Natural killer cell (primary cell): ENCODE measurements around the gene FANCG. TPM values are rescaled to one million over a fixed set of nuclear protein-coding genes. Genes with fewer than 3 reads are reported as not detected.

Experiments used
- ATAC-seq, 3 donors: fragments of 150-1000 bp in 2 of 3; fragments of 200-7000 bp in 1 of 3; cut with Tn5 transposase; 1 replicate in 1 of 3; 2 replicates in 2 of 3; pipeline ENCODE4 v1.10.0; 2021; ENCODE audit warnings: mild to moderate bottlenecking in 2 of 3, moderate library complexity in 2 of 3
- DNase-seq, 2 donors: peaks; one replicate each; pipeline versions ENCODE4 v3.0.0 to v3.0.0-alpha.2; 2013 to 2021; ENCODE audit warnings: mixed read lengths in 1 of 2
- H3K27ac ChIP-seq: one replicate; pipeline ENCODE4 v1.5.1; 2013; ENCODE audit warnings: mild to moderate bottlenecking, low read length
- H3K27me3 ChIP-seq: one replicate; pipeline ENCODE4 v1.6.1; 2013; ENCODE audit warnings: low read length; ENCODE audit not compliant: control insufficient read depth, insufficient read depth
- H3K36me3 ChIP-seq: one replicate; pipeline ENCODE4 v1.6.1; 2013; ENCODE audit warnings: low read length; ENCODE audit not compliant: control insufficient read depth, insufficient read depth
- H3K4me1 ChIP-seq: one replicate; pipeline ENCODE4 v1.6.1; 2013; ENCODE audit warnings: low read length; ENCODE audit not compliant: control insufficient read depth, insufficient read depth
- H3K4me3 ChIP-seq: one replicate; pipeline ENCODE4 v1.5.1; 2013; ENCODE audit warnings: low read length
- H3K9me3 ChIP-seq: one replicate; pipeline ENCODE4 v1.6.1; 2013; ENCODE audit warnings: low read length; ENCODE audit not compliant: control insufficient read depth, insufficient read depth
- H3K27ac Mint-ChIP-seq, 2 donors: one replicate each; pipeline ENCODE4 v1.8.0; 2022; ENCODE audit warnings: mild to moderate bottlenecking in 2 of 2, mixed read lengths in 2 of 2, moderate library complexity in 1 of 2
- H3K27me3 Mint-ChIP-seq, 2 donors: one replicate each; pipeline ENCODE4 v1.8.0; 2022; ENCODE audit warnings: low read depth in 2 of 2, mixed read lengths in 2 of 2
- H3K36me3 Mint-ChIP-seq: one replicate; pipeline ENCODE4 v1.8.0; 2022; ENCODE audit warnings: mixed read lengths
- H3K4me1 Mint-ChIP-seq, 2 donors: one replicate each; pipeline ENCODE4 v1.8.0; 2022; ENCODE audit warnings: mixed read lengths in 2 of 2
- H3K4me3 Mint-ChIP-seq: one replicate; pipeline ENCODE4 v1.8.0; 2022; ENCODE audit warnings: mild to moderate bottlenecking, moderate library complexity, mixed read lengths
- H3K9me3 Mint-ChIP-seq, 2 donors: one replicate each; pipeline ENCODE4 v1.8.0; 2022; ENCODE audit warnings: mixed read lengths in 2 of 2
- WGBS: methylation state at CpG from one replicate; pipeline ENCODE4 v1.1.7; 2013; ENCODE audit warnings: missing lambda C conversion rate; ENCODE audit not compliant: insufficient coverage; 5-methylcytosine and 5-hydroxymethylcytosine counted together
- intact Hi-C: fragments of 100-400 bp; cut with micrococcal nuclease; formaldehyde crosslinking; loops from one replicate; pipeline ENCODE4 v1.14.2; 2022
- total RNA-seq, 4 donors: library from RNA; stranded (reverse); fragments of 120-200 nt in 1 of 4; gene quantifications; one replicate each; pipeline versions ENCODE4 v1.2.3 to v1.2.4, GENCODE V29; 2013 to 2022
- TF ChIP-seq, protein P1 (sequence below): fragments of 200-600 bp; IDR thresholded peaks from one replicate; pipeline ENCODE4 v1.8.0; 2022; ENCODE audit warnings: antibody characterized with exemption

FANCG gene
- total RNA-seq, 3 donors from 2014 or later (not counting 1 experiment from before 2014, with no cell fraction given) = 33.9 to 38.9 (median 35.7) TPM

DNA sequence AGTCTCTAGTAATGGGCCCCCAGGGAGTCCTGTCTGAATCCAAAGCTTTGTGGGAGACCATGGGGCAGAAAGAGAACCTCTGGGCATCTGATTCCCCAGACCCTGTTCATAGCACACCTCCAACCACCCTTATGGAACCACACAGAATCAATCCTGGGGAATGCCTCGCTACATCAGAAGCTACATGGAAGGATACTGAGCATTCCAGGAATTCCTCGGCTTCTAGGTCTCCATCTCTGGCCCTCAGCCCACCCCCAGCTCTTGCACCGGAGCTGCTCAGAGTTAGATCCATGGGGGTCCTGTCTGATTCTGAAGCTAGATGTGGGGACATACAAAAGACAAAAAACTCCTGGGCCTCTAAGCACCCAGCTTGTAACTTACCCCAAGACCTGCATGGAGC, 35.7 kb downstream of the FANCG start:
- H3K9me3 Mint-ChIP-seq = no peaks in the 10 kb centered on the region
- TF ChIP-seq, protein P1, sequence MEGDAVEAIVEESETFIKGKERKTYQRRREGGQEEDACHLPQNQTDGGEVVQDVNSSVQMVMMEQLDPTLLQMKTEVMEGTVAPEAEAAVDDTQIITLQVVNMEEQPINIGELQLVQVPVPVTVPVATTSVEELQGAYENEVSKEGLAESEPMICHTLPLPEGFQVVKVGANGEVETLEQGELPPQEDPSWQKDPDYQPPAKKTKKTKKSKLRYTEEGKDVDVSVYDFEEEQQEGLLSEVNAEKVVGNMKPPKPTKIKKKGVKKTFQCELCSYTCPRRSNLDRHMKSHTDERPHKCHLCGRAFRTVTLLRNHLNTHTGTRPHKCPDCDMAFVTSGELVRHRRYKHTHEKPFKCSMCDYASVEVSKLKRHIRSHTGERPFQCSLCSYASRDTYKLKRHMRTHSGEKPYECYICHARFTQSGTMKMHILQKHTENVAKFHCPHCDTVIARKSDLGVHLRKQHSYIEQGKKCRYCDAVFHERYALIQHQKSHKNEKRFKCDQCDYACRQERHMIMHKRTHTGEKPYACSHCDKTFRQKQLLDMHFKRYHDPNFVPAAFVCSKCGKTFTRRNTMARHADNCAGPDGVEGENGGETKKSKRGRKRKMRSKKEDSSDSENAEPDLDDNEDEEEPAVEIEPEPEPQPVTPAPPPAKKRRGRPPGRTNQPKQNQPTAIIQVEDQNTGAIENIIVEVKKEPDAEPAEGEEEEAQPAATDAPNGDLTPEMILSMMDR = no peak
- Histone ChIP-seq H3K4me3 (no peak overlapping the region), H3K27me3 (no peaks in the 10 kb centered on the region), H3K9me3 (no peaks in the 10 kb centered on the region), H3K36me3 (peaks cover 10% of the 10 kb centered on the region), H3K27ac (no peak overlapping the region), H3K4me1 (no peaks in the 10 kb centered on the region)
- 97% methylated on average over 3 of the region's 3 CpGs for WGBS
- H3K27ac Mint-ChIP-seq = no peak overlapping the region
- H3K27me3 Mint-ChIP-seq = no peaks in the 10 kb centered on the region
- DNase-seq = no peak
- intact Hi-C loops = no loop called here
- peaks cover 0 to 7% of the 10 kb centered on the region in 2 donors for H3K4me1 Mint-ChIP-seq
- H3K4me3 Mint-ChIP-seq = no peak overlapping the region
- no peaks in the 10 kb centered on the region for H3K36me3 Mint-ChIP-seq
- ATAC-seq = no peak

DNA sequence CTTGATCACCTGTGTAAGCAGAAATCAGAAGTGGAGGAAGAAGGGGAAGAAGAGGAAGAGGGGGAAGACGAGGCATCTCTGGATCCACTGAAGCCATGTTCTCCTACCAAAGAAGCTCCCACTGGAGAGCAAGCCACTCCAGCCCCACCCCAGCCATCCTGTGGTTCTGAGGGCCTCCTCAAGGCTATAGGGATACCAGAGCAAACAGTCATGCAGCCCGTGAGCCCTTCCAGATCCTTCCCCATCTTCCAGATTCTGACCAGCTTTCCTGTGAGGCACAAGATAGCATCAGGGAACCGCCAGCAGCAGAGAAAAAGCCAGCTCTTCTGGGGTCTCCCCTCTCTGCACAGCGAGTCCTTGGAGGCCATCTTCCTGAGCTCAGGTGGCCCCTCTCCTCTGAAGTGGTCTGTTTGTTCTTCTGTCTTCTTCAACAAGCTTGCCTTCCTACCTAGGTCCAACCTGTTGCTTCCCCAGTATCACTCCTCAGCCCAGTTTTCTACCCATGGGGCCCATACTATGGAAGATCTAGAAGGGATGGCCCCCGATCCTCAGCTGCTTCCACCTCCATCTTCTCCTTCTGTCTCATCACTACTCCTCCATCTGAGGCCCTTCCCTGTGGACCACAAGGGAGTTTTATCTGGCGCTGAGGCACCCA, 36.7 kb downstream of the FANCG start:
- Mint-ChIP-seq H3K4me3 (no peak overlapping the region), H3K9me3 (no peaks in the 10 kb centered on the region), H3K4me1 (peaks cover 0 to 5% of the 10 kb centered on the region in 2 donors), H3K36me3 (no peaks in the 10 kb centered on the region), H3K27me3 (no peaks in the 10 kb centered on the region), H3K27ac (no peak overlapping the region)
- no peak for DNase-seq
- TF ChIP-seq, protein P1 = no peak
- Histone ChIP-seq H3K27ac (no peak overlapping the region), H3K27me3 (no peaks in the 10 kb centered on the region), H3K4me1 (no peaks in the 10 kb centered on the region), H3K36me3 (peaks cover 9% of the 10 kb centered on the region), H3K4me3 (no peak overlapping the region), H3K9me3 (no peaks in the 10 kb centered on the region)
- no peak for ATAC-seq
- WGBS = 91% methylated on average over 6 of the region's 6 CpGs
- intact Hi-C loops = no loop called here

DNA sequence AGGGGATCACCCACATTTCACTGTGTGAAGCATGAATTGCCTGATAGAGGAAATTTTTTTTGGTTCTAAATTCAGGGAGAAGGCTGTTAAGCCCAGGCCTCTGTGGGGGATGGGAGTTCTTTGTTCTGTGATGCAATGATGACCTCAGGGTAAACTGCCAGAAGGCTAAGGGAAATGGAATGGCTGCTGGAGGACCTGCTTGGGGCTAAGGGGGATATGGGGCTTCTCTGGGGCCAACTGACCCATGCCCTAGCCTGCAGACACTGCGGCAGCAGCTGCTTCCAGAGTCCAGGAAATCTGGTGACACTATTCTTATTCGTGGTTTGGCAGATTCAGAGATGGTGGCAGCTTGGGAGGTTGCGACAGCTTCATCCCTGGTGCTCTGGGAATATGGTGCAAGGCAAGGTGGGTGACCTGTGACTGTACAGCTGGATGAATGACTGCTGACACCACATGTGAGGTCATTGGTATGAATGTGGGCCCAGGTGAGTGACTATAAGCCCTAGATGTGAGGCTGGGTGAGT, 37.6 kb downstream of the FANCG start:
- intact Hi-C loops = no loop called here
- peaks cover 0 to 5% of the 10 kb centered on the region in 2 donors for H3K4me1 Mint-ChIP-seq

More for the DNA sequence above, 37.6 kb downstream of the FANCG start:
- Histone ChIP-seq H3K27me3 (no peaks in the 10 kb centered on the region), H3K27ac (no peak overlapping the region), H3K4me3 (no peak overlapping the region), H3K36me3 (peaks cover 9% of the 10 kb centered on the region), H3K9me3 (no peaks in the 10 kb centered on the region), H3K4me1 (no peaks in the 10 kb centered on the region)
- WGBS = 85% methylated on average over 3 of the region's 3 CpGs
- ATAC-seq (no peak), DNase-seq (no peak)
- Mint-ChIP-seq H3K4me3 (no peak overlapping the region), H3K36me3 (no peaks in the 10 kb centered on the region), H3K9me3 (no peaks in the 10 kb centered on the region), H3K27ac (no peak overlapping the region), H3K27me3 (no peaks in the 10 kb centered on the region)
- TF ChIP-seq, protein P1 = no peak
